ENCODE data around the gene PCGF2.

The PCGF2 gene

GRCh38 chr17:38739305-38739704 is 8.8 kb downstream of the PCGF2 start (continued):
- TF ChIP-seq POU6F1 (CRISPR knock-in tag; IDR thresholded peaks at IDR 0.05; ENCODE audit: borderline replicate concordance, low read depth): no peak
- no peak for TF ChIP-seq ZNF8 (CRISPR knock-in tag; IDR thresholded peaks at IDR 0.05)
- TF ChIP-seq ARNTL (CRISPR knock-in tag; IDR thresholded peaks at IDR 0.05; ENCODE audit: borderline replicate concordance, low read depth): no peak
- no peak for TF ChIP-seq ESRRG (CRISPR knock-in tag; IDR thresholded peaks at IDR 0.05)
- TF ChIP-seq PPARA (CRISPR knock-in tag; IDR thresholded peaks at IDR 0.05; ENCODE audit: borderline replicate concordance): no peak

- no peak for ATAC-seq
- no peak for TF ChIP-seq ISL1 (CRISPR knock-in tag; IDR thresholded peaks at IDR 0.05)
- no peak for TF ChIP-seq ZNF565 (CRISPR knock-in tag; conservative IDR thresholded peaks at IDR 0.05; ENCODE audit: low read depth)
- TF ChIP-seq ESRRG (CRISPR knock-in tag; IDR thresholded peaks at IDR 0.05): no peak
- no peak for TF ChIP-seq SNAI2 (CRISPR knock-in tag; IDR thresholded peaks at IDR 0.05)
- no peak for TF ChIP-seq TSHZ2 (CRISPR knock-in tag; IDR thresholded peaks at IDR 0.05)
- TF ChIP-seq CREB5 (CRISPR knock-in tag; IDR thresholded peaks at IDR 0.05; ENCODE audit: low read depth): no peak
- no peak for TF ChIP-seq PPARA (CRISPR knock-in tag; IDR thresholded peaks at IDR 0.05; ENCODE audit: borderline replicate concordance)
- TF ChIP-seq TCF4 (CRISPR knock-in tag; IDR thresholded peaks at IDR 0.05; ENCODE audit: borderline replicate concordance): no peak
- TF ChIP-seq ZNF8 (CRISPR knock-in tag; IDR thresholded peaks at IDR 0.05): no peak
Observed at GRCh38 chr17:38738686-38739085, 9.4 kb downstream of the PCGF2 start.

- ATAC-seq: no peak
- TF ChIP-seq TCF4 (CRISPR knock-in tag; IDR thresholded peaks at IDR 0.05; ENCODE audit: borderline replicate concordance) (no peak), ZNF565 (CRISPR knock-in tag; conservative IDR thresholded peaks at IDR 0.05; ENCODE audit: low read depth) (no peak), BACH2 (CRISPR knock-in tag; IDR thresholded peaks at IDR 0.05; ENCODE audit: borderline replicate concordance) (no peak), GLIS3 (CRISPR knock-in tag; IDR thresholded peaks at IDR 0.05) (no peak), OSR1 (CRISPR knock-in tag; IDR thresholded peaks at IDR 0.05) (no peak), ZFP3 (CRISPR knock-in tag; IDR thresholded peaks at IDR 0.05) (no peak), CSRNP3 (CRISPR knock-in tag; IDR thresholded peaks at IDR 0.05) (no peak), ZC3H10 (CRISPR knock-in tag; IDR thresholded peaks at IDR 0.05) (no peak), POU6F1 (CRISPR knock-in tag; IDR thresholded peaks at IDR 0.05; ENCODE audit: borderline replicate concordance, low read depth) (no peak)
Observed at GRCh38 chr17:38738007-38738662, 10.0 kb downstream of the PCGF2 start.

Data from SK-N-SH treated with all-trans-retinoic acid at 6 μM for 48 hours (cell line).